HG03097 (cell line): Measurements from ENCODE around the gene ZNF318.
"Not testable (repeated sequence)": the region's sequence is repeated elsewhere in the genome, so short reads cannot be mapped to it uniquely, and the experiment has no call there.

Experiments used
- ATAC-seq: cut with Tn5 transposase; IDR thresholded peaks from one replicate; pipeline ENCODE4 v1.9.1; 2021; ENCODE audit not compliant: unreplicated experiment, low FRiP score

Gene ZNF318

GRCh38 chr6:43304361-43304760 is 65.1 kb downstream of the ZNF318 start:
- ATAC-seq: no peak

GRCh38 chr6:43303751-43304331 is 65.6 kb downstream of the ZNF318 start:
- no peak for ATAC-seq

- ATAC-seq: not testable (repeated sequence)
Measured at GRCh38 chr6:43303006-43303405, 66.4 kb downstream of the ZNF318 start.

DNA sequence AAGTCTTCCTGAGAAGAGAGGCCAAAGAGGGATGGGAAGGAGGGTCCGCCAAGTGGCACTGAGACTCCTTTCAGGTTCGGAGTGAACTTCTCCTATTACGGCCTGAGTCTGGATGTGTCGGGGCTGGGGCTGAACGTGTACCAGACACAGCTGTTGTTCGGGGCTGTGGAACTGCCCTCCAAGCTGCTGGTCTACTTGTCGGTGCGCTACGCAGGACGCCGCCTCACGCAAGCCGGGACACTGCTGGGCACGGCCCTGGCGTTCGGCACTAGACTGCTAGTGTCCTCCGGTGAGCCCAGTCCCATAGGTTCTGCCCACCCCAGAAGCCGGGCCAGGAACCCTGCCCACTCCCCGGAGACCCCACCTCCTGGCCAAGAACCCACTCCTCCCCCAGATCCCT is 67.3 kb downstream of the ZNF318 start:
- ATAC-seq: no peak

DNA sequence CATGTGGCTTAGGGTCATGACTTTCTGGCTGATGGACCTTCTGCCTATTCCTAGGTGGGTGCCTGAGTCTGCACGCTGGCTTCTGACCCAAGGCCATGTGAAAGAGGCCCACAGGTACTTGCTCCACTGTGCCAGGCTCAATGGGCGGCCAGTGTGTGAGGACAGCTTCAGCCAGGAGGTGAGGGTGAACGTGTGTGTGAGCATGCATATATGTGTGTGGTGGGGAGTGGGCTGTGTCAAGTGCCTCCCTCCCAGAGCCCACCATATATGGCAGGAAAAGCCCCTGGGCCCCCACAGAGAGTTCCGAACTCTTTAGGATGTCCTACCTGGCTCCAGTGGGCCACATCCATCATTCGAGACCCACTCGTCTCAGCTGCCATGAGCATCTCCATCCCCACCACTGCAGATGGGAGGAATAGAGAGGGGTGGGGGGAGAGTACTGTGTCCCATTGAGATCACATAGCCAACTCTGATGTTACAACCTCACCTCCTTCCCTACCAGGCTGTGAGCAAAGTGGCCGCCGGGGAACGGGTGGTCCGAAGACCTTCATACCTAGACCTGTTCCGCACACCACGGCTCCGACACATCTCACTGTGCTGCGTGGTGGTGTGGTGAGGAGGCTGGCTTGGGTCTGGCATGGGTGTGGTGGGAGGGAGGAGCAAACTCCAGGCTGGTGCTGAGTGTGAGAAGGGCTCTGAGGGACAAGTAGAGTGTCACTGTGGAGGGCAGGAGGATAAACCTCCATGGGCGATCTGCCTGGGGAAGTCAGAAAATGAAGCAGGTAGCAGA is 68.2 kb downstream of the ZNF318 start:
- ATAC-seq: no peak

GRCh38 chr6:43299338-43300293 is 69.8 kb downstream of the ZNF318 start:
- ATAC-seq: no peak

- no peak for ATAC-seq
Measured at GRCh38 chr6:43298565-43299337, 70.7 kb downstream of the ZNF318 start.

DNA sequence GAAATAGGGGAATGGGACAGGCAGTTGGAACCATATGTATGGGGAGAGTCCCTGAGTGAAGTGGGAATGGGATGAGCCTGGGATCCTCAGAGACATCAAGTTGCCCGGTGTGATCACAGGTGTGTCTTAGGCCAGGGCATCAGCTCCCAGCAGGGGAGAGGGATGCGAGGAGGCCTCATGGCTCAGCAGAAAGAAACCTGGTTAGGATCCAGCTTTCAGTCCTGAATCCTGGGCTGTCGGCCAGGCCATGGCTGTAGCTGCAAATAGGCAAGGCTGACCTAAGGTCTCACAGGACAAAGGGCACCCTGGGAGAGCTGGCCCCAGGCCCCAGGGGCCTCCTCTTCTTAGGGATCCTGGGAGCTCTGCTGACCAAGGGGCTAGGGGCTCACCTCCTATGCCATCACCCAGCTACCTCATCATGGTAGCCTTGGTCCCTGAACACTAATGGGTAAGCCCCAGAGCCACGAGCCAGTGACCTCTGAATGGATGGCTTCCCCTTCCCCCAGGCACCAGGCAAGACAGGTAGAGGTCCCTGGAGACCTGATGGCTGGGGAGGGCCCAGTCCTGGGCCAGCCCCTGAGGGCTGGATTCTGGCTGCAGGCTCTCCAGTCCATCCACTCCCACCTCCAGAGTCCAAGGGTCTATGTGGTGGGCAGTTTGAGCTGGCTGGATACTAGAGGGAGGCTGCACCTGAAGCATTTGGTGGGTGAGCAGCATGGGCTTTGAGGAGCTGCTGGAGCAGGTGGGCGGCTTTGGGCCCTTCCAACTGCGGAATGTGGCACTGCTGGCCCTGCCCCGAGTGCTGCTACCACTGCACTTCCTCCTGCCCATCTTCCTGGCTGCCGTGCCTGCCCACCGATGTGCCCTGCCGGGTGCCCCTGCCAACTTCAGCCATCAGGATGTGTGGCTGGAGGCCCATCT is 71.5 kb downstream of the ZNF318 start, which contains the start of gene SLC22A7:
SLC22A7 (plus strand) TSS at position 617 of the 921 bp plus-strand sequence; CDS start at position 716, 99 bp downstream.
- no peak for ATAC-seq

GRCh38 chr6:43296780-43297497 is 72.5 kb downstream of the ZNF318 start:
- no peak for ATAC-seq

GRCh38 chr6:43295456-43295855 is 74.0 kb downstream of the ZNF318 start:
- ATAC-seq: no peak

DNA sequence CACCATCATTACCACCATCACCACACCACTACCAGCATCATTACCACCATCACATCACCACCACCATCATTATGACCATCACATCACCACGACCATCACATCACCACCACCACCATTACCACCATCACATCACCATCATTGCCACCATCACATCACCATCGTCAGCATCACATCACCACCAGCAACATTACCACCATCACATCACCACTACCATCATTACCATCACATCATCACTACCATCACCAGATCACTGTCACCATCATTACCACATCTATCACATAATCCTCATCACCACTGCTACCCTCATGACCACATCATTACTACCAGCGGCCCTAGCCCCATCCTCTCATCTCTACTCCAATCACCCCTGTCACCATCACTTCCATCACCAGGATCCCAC is 74.9 kb downstream of the ZNF318 start:
- no peak for ATAC-seq

DNA sequence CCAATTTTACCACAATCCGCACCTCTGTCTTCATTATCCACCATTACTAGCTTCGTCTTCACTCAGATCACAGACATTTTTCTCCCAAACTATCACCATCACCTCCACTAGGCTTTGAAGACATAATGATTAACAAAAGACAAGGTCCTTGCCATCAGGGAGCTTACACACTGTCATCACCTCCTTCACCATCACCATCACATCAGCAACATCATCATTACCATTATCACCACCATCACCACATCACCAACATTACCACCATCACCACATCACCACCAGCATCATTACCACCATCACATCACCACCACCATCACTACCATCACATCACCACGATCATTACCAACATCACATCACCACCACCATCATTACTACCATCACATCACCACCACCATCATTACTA is 75.7 kb downstream of the ZNF318 start:
- no peak for ATAC-seq

- no peak for ATAC-seq
Measured at GRCh38 chr6:43292763-43293318, 76.6 kb downstream of the ZNF318 start.

- no peak for ATAC-seq
Measured at GRCh38 chr6:43292341-43292740, 77.1 kb downstream of the ZNF318 start.

DNA sequence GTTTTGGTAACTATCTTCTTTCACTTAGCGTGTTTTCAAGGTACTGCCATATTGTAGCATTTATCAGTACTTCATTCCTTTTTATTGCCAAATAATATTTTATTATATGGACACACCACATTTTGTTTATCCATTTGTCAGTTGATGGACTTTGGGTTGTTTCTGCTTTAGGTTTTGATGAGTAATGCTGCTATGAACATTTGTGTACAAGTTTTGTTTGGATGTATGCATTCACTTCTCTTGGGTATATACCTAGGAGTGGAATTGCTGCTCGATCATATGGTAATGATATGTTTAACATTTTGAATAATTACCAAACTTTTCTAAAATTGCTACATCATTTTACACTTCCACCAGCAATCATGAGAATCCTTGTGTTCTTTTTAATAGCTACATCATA is 77.7 kb downstream of the ZNF318 start:
- ATAC-seq: no peak

- no peak for ATAC-seq
Measured at GRCh38 chr6:43290905-43291355, 78.5 kb downstream of the ZNF318 start.

GRCh38 chr6:43290339-43290904 is 79.0 kb downstream of the ZNF318 start:
- no peak for ATAC-seq
